ENCODE results near the gene ARF1.

The ARF1 gene

GRCh38 chr1:228142701-228143136 is 60.2 kb downstream of the ARF1 start:
- intact Hi-C loops (cut with DNase I; ENCODE audit: low total_unique reads) = no loop called here
- no peak for DNase-seq
- H3K4me1 ChIP-seq = peaks cover 0 to 50% (median 40%) of the 10 kb centered on the region in 4 donors
- H3K27ac ChIP-seq = no peak overlapping the region
- no peaks in the 10 kb centered on the region for H3K27me3 ChIP-seq
- no peaks in the 10 kb centered on the region for H3K9me3 ChIP-seq
- TF ChIP-seq, protein P1, sequence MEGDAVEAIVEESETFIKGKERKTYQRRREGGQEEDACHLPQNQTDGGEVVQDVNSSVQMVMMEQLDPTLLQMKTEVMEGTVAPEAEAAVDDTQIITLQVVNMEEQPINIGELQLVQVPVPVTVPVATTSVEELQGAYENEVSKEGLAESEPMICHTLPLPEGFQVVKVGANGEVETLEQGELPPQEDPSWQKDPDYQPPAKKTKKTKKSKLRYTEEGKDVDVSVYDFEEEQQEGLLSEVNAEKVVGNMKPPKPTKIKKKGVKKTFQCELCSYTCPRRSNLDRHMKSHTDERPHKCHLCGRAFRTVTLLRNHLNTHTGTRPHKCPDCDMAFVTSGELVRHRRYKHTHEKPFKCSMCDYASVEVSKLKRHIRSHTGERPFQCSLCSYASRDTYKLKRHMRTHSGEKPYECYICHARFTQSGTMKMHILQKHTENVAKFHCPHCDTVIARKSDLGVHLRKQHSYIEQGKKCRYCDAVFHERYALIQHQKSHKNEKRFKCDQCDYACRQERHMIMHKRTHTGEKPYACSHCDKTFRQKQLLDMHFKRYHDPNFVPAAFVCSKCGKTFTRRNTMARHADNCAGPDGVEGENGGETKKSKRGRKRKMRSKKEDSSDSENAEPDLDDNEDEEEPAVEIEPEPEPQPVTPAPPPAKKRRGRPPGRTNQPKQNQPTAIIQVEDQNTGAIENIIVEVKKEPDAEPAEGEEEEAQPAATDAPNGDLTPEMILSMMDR (IDR thresholded peaks at IDR 0.05) = no peak
- no peak overlapping the region for H3K4me3 ChIP-seq
- H3K36me3 ChIP-seq = peaks cover 17 to 26% (median 25%) of the 10 kb centered on the region in 3 donors

DNA sequence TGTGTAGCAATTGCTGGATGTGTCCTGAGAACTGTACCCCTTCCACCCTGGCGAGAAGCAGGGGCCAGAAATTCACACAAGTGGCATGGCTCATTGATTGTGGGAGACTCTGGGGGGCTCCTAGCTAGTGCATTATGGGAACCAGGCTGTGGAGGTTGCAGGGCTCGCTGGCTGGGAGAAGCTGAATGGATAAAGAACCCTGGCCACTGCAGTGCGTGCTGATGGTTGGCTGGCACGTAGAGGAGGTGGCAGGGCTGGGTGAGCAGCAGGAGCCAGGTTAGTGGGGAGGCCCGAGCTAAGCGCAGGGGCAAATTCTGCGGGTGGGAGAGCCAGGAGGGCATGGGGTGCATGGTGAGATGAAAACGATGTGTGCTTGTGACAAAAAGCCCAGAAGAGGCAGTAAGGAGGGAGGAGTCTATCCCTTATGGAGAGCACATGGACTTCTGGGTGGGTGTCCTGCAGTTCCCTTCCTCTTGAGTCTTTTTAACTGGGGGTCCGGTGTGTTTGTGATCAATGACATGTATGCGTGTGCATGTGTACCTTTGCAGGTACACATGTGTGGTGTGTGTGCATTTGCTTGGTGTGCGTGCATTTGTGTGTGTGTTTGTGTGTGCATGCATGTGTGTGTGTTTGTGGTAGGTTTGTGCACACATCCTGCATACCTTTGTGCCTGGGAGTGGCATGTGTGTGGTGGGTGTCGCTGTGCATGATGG is 61.1 kb downstream of the ARF1 start:
- TF ChIP-seq, protein P1 (IDR thresholded peaks at IDR 0.05) = no peak
- Histone ChIP-seq H3K27me3 (no peaks in the 10 kb centered on the region), H3K36me3 (peaks cover 22 to 34% (median 33%) of the 10 kb centered on the region in 3 donors), H3K9me3 (no peaks in the 10 kb centered on the region), H3K27ac (no peak overlapping the region), H3K4me1 (peaks cover 0 to 51% (median 40%) of the 10 kb centered on the region in 4 donors), H3K4me3 (no peak overlapping the region)
- no peak for DNase-seq
- intact Hi-C loops (cut with DNase I; ENCODE audit: low total_unique reads) = no loop called here

- Histone ChIP-seq H3K4me3 (no peak overlapping the region), H3K4me1 (peaks cover 0 to 59% (median 44%) of the 10 kb centered on the region in 4 donors), H3K36me3 (peaks cover 22 to 42% (median 37%) of the 10 kb centered on the region in 3 donors), H3K9me3 (no peaks in the 10 kb centered on the region), H3K27ac (no peak overlapping the region), H3K27me3 (no peaks in the 10 kb centered on the region)
- no peak for DNase-seq
- TF ChIP-seq, protein P1 (IDR thresholded peaks at IDR 0.05) = no peak
- intact Hi-C loops (cut with DNase I; ENCODE audit: low total_unique reads) = no loop called here
Observed at GRCh38 chr1:228144193-228144992, 61.9 kb downstream of the ARF1 start.

- TF ChIP-seq, protein P1 (IDR thresholded peaks at IDR 0.05) = no peak
- H3K4me3 ChIP-seq = no peak overlapping the region
- no peak overlapping the region for H3K27ac ChIP-seq
- no peak for DNase-seq
- no peaks in the 10 kb centered on the region for H3K9me3 ChIP-seq
- peaks cover 22 to 47% (median 37%) of the 10 kb centered on the region in 3 donors for H3K36me3 ChIP-seq
- peaks cover 0 to 65% (median 50%) of the 10 kb centered on the region in 4 donors for H3K4me1 ChIP-seq
- no peaks in the 10 kb centered on the region for H3K27me3 ChIP-seq
- intact Hi-C loops (cut with DNase I; ENCODE audit: low total_unique reads) = no loop called here
Observed at GRCh38 chr1:228144993-228145343, 62.5 kb downstream of the ARF1 start.

DNA sequence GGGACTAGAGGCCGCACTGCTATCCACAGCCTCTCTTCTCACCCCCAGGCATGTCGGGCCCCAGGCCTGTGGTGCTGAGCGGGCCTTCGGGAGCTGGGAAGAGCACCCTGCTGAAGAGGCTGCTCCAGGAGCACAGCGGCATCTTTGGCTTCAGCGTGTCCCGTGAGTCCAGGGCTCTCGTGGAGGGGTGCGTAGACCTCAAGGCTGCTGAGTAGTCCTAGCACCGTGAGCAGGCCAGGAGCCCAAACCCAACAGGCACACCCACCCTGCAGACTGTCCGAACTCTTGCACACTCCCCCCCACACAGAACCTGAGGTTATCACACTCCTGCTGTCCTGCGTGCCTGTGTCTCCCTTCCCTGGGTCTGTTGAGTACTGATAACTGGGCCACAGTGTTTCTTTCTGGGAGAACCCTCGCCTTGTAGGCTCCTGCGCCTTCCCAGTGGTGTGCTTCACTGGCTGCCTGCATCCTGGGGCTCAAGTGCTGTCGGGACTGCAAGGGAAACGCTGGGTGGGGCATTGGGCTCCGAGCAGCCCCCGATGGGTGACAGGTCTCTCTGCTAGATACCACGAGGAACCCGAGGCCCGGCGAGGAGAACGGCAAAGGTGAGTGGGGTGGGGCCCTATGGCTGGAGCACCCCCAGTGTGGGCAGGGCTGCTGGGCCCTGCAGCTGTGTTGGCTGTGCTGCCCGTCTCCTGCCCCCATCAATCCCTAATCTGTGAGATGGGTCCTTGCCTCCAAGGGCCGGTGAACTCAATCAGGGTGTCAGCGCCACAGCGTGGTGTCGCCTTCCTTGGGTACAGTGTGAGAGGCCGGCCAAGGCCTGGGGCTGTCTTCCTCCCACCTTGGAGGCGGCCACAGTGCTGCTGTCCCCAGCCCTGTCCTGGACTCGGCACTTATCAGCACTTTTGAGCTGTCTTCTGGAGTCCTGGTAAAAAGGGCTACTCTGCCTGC is 63.2 kb downstream of the ARF1 start:
- Histone ChIP-seq H3K9me3 (no peaks in the 10 kb centered on the region), H3K36me3 (peaks cover 22 to 49% (median 37%) of the 10 kb centered on the region in 3 donors), H3K4me3 (no peak overlapping the region), H3K4me1 (peaks cover 0 to 70% (median 54%) of the 10 kb centered on the region in 4 donors), H3K27me3 (no peaks in the 10 kb centered on the region), H3K27ac (no peak overlapping the region)
- intact Hi-C loops (cut with DNase I; ENCODE audit: low total_unique reads) = no loop called here
- TF ChIP-seq, protein P1 (IDR thresholded peaks at IDR 0.05) = no peak
- DNase-seq = no peak
